IPS DF 6.9 (cell line): ENCODE data around the gene KRTAP5-10.
"Not testable (repeated sequence)": the region's sequence is repeated elsewhere in the genome, so short reads cannot be mapped to it uniquely, and the experiment has no call there.

Experiments
- DNase-seq: peaks from one replicate; pipeline ENCODE4 v3.0.0-alpha.2; 2013; ENCODE audit warnings: low read depth, low spot score
- H3K27ac ChIP-seq: one replicate; pipeline ENCODE4 v1.5.1; 2013; ENCODE audit warnings: low read length, control low read depth
- H3K27me3 ChIP-seq: 2 replicates; pipeline ENCODE4 v1.6.1; 2013; ENCODE audit warnings: mild to moderate bottlenecking, low read length; ENCODE audit not compliant: control insufficient read depth, insufficient read depth
- H3K36me3 ChIP-seq: 2 replicates; pipeline ENCODE4 v1.6.1; 2013; ENCODE audit warnings: low read length; ENCODE audit not compliant: control insufficient read depth, insufficient read depth
- H3K4me1 ChIP-seq: 2 replicates; pipeline ENCODE4 v1.6.1; 2013; ENCODE audit warnings: low read length; ENCODE audit not compliant: control insufficient read depth, insufficient read depth
- H3K4me3 ChIP-seq: 2 replicates; pipeline ENCODE4 v1.5.1; 2013; ENCODE audit warnings: mild to moderate bottlenecking, low read length
- H3K9me3 ChIP-seq: 2 replicates; pipeline ENCODE4 v1.6.1; 2013; ENCODE audit warnings: low read length, inconsistent platforms; ENCODE audit not compliant: control insufficient read depth, insufficient read depth
- WGBS: extraction: QIAGEN DNeasy Blood & Tissue Kit; methylation state at CpG from one replicate; pipeline ENCODE4 v1.1.7; 2013; ENCODE audit warnings: mixed read lengths, missing lambda C conversion rate; ENCODE audit not compliant: insufficient read length, insufficient coverage; 5-methylcytosine and 5-hydroxymethylcytosine counted together

The KRTAP5-10 gene

GRCh38 chr11:71557257-71557656 lies 8.1 kb upstream of the KRTAP5-10 start:
- no peak for DNase-seq

GRCh38 chr11:71558996-71559395 lies 6.4 kb upstream of the KRTAP5-10 start:
- Histone ChIP-seq H3K4me3 (no peak overlapping the region), H3K27me3 (no peaks in the 10 kb centered on the region), H3K27ac (no peak overlapping the region), H3K9me3 (no peaks in the 10 kb centered on the region; the same call in 1 of the 2 replicates), H3K36me3 (no peaks in the 10 kb centered on the region), H3K4me1 (no peaks in the 10 kb centered on the region)
- no CpG with 5 or more reads among the region's 1 CpG for WGBS
- no peak for DNase-seq

More at GRCh38 chr11:71557257-71557656, 8.1 kb upstream of the KRTAP5-10 start:
- Histone ChIP-seq H3K27ac (no peak overlapping the region), H3K4me1 (no peaks in the 10 kb centered on the region), H3K4me3 (no peak overlapping the region), H3K36me3 (no peaks in the 10 kb centered on the region), H3K27me3 (no peaks in the 10 kb centered on the region), H3K9me3 (no peaks in the 10 kb centered on the region; the same call in 1 of the 2 replicates)

GRCh38 chr11:71562120-71562519 lies 3.2 kb upstream of the KRTAP5-10 start:
- H3K27me3 ChIP-seq, result no peaks in the 10 kb centered on the region
- no peak overlapping the region for H3K27ac ChIP-seq
- H3K9me3 ChIP-seq, result no peaks in the 10 kb centered on the region; the same call in 1 of the 2 replicates
- 0 out of 2 replicates have a peak, but pooled peaks cover under 1% of the 10 kb centered on the region for H3K4me1 ChIP-seq
- no peaks in the 10 kb centered on the region for H3K36me3 ChIP-seq
- H3K4me3 ChIP-seq, result no peak overlapping the region
- DNase-seq, result no peak

GRCh38 chr11:71563406-71563805 lies 2.0 kb upstream of the KRTAP5-10 start:
- WGBS, result no CpG with 5 or more reads among the region's 8 CpGs
- no peak overlapping the region for H3K27ac ChIP-seq
- H3K36me3 ChIP-seq, result no peaks in the 10 kb centered on the region
- H3K4me3 ChIP-seq, result no peak overlapping the region
- H3K27me3 ChIP-seq, result no peaks in the 10 kb centered on the region
- H3K4me1 ChIP-seq, result 0 out of 2 replicates have a peak, but pooled peaks cover 2% of the 10 kb centered on the region
- peak; percentile 31 for DNase-seq
- H3K9me3 ChIP-seq, result no peaks in the 10 kb centered on the region; the same call in 1 of the 2 replicates

GRCh38 chr11:71564430-71564829 lies 933 bp upstream of the KRTAP5-10 start:
- Histone ChIP-seq H3K4me1 (0 out of 2 replicates have a peak, but pooled peaks cover 2% of the 10 kb centered on the region), H3K4me3 (no peak overlapping the region), H3K27ac (no peak overlapping the region), H3K9me3 (no peaks in the 10 kb centered on the region), H3K27me3 (no peaks in the 10 kb centered on the region), H3K36me3 (no peaks in the 10 kb centered on the region)
- no CpG with 5 or more reads among the region's 4 CpGs for WGBS
- DNase-seq, result no peak

- no CpG with 5 or more reads among the region's 10 CpGs for WGBS
- no peak for DNase-seq
- Histone ChIP-seq H3K4me1 (0 out of 2 replicates have a peak, but pooled peaks cover 2% of the 10 kb centered on the region), H3K9me3 (no peaks in the 10 kb centered on the region), H3K27me3 (no peaks in the 10 kb centered on the region), H3K27ac (no peak overlapping the region), H3K36me3 (no peaks in the 10 kb centered on the region), H3K4me3 (no peak overlapping the region)
These were observed 788 bp downstream of the KRTAP5-10 start for GRCh38 chr11:71566081-71566620.

- not testable (repeated sequence) for H3K27ac ChIP-seq, H3K4me3 ChIP-seq, DNase-seq, H3K9me3 ChIP-seq, H3K36me3 ChIP-seq, H3K4me1 ChIP-seq, H3K27me3 ChIP-seq
- no CpG with 5 or more reads among the region's 21 CpGs for WGBS
These were observed 1.6 kb downstream of the KRTAP5-10 start for GRCh38 chr11:71566626-71567599.

- WGBS, result no CpG with 5 or more reads among the region's 8 CpGs
- not testable (repeated sequence) for H3K27ac ChIP-seq, H3K27me3 ChIP-seq, H3K4me3 ChIP-seq, H3K4me1 ChIP-seq, H3K9me3 ChIP-seq, H3K36me3 ChIP-seq, DNase-seq
These were observed 2.3 kb downstream of the KRTAP5-10 start for GRCh38 chr11:71567633-71568032.

- Histone ChIP-seq H3K27ac (no peak overlapping the region), H3K4me3 (no peak overlapping the region), H3K27me3 (no peaks in the 10 kb centered on the region), H3K9me3 (no peaks in the 10 kb centered on the region), H3K36me3 (no peaks in the 10 kb centered on the region), H3K4me1 (0 out of 2 replicates have a peak, but pooled peaks cover 2% of the 10 kb centered on the region)
- WGBS, result no CpG with 5 or more reads among the region's 8 CpGs
- no peak for DNase-seq
These were observed 3.5 kb downstream of the KRTAP5-10 start for GRCh38 chr11:71568704-71569349.

- not testable (repeated sequence) for H3K27me3 ChIP-seq, H3K9me3 ChIP-seq, H3K4me3 ChIP-seq, H3K4me1 ChIP-seq, H3K27ac ChIP-seq, H3K36me3 ChIP-seq, DNase-seq
- no CpG with 5 or more reads among the region's 39 CpGs for WGBS
These were observed 5.9 kb downstream of the KRTAP5-10 start for GRCh38 chr11:71571101-71571850.
